A673 (cell line): ENCODE results near the gene TP53BP2. TPM values are rescaled to one million over a fixed set of nuclear protein-coding genes. Genes with fewer than 3 reads are reported as not detected.

Experiments used
- BruUV-seq: library from RNA; stranded (reverse); fragments of 400-500 nt; replicated peaks from 2 replicates; lab custom pipeline; 2021; lab: Mats Ljungman, UMichigan
- CTCF ChIA-PET: fragments of 300-600 bp; sonication (Branson Sonifier 250); formaldehyde crosslinking; loops from one replicate; lab custom pipeline; 2022; ENCODE audit warnings: antibody characterized with exemption; lab: Charles Lee
- POLR2A ChIA-PET: fragments of 300-600 bp; sonication (Branson Sonifier 250); formaldehyde crosslinking; loops from one replicate; lab custom pipeline; 2022; ENCODE audit warnings: antibody characterized with exemption; ENCODE audit not compliant: low non-redundant PET; lab: Charles Lee
- DNase-seq: peaks from one replicate; pipeline ENCODE4 v3.0.0-alpha.2; 2015; ENCODE audit warnings: low spot score
- H3K27ac ChIP-seq: fragments of 200-600 bp; sonication (generic); 2 replicates; pipeline ENCODE4 v1.5.1; 2016; ENCODE audit warnings: mixed run types, low read depth, mild to moderate bottlenecking, mixed read lengths, antibody characterized with exemption, low read length; ENCODE audit not compliant: poor library complexity, severe bottlenecking
- H3K27me3 ChIP-seq: fragments of 200-600 bp; sonication (generic); replicated peaks from 2 replicates; pipeline ENCODE4 v1.6.1; 2017; ENCODE audit warnings: mixed run types, low read depth, mild to moderate bottlenecking, mixed read lengths, antibody characterized with exemption, low read length; ENCODE audit not compliant: insufficient read depth, poor library complexity
- H3K36me3 ChIP-seq: fragments of 200-600 bp; sonication (generic); 2 replicates; pipeline ENCODE4 v1.6.1; 2016; ENCODE audit warnings: mixed run types, mild to moderate bottlenecking, mixed read lengths, antibody characterized with exemption, low read length; ENCODE audit not compliant: insufficient read depth, poor library complexity, severe bottlenecking
- H3K4me1 ChIP-seq: fragments of 200-600 bp; sonication (generic); 2 replicates; pipeline ENCODE4 v1.6.1; 2017; ENCODE audit warnings: mixed run types, mild to moderate bottlenecking, mixed read lengths, antibody characterized with exemption, low read length; ENCODE audit not compliant: insufficient read depth, poor library complexity, severe bottlenecking
- H3K4me3 ChIP-seq: fragments of 200-600 bp; sonication (generic); 2 replicates; pipeline ENCODE4 v1.5.1; 2016; ENCODE audit warnings: low read depth, mixed run types, mild to moderate bottlenecking, mixed read lengths, low read length; ENCODE audit not compliant: poor library complexity, severe bottlenecking
- H3K9me3 ChIP-seq: fragments of 200-600 bp; sonication (generic); 2 replicates; pipeline ENCODE4 v1.6.1; 2016; ENCODE audit warnings: mixed run types, low read depth, mild to moderate bottlenecking, mixed read lengths, antibody characterized with exemption, low read length; ENCODE audit not compliant: poor library complexity, severe bottlenecking
- EZH2 ChIP-seq: fragments of 200-600 bp; sonication (generic); IDR thresholded peaks from 2 replicates; pipeline ENCODE4 v1.6.1; 2017; ENCODE audit warnings: borderline replicate concordance, low read depth, mild to moderate bottlenecking, mixed read lengths, antibody characterized with exemption, low read length; ENCODE audit not compliant: poor library complexity, severe bottlenecking
- intact Hi-C: fragments of 100-400 bp; cut with micrococcal nuclease; formaldehyde crosslinking; loops from one replicate; pipeline ENCODE4 v1.10.0; 2022; ENCODE audit not compliant: unreplicated experiment
- total RNA-seq: library from RNA; stranded (reverse); gene quantifications from 2 replicates; pipeline ENCODE4 v1.2.3, GENCODE V29; 2021
- TF ChIP-seq, protein P1 (sequence below): fragments of 300-800, 200-600 bp; sonication (generic); conservative IDR thresholded peaks from 2 replicates; pipeline ENCODE4 v1.5.1; 2017; ENCODE audit warnings: low read depth, mild to moderate bottlenecking, antibody characterized with exemption, low read length, moderate library complexity, mixed read lengths

Gene TP53BP2
- total RNA-seq, 1 experiment from 2014 or later = 93.3 TPM

DNA sequence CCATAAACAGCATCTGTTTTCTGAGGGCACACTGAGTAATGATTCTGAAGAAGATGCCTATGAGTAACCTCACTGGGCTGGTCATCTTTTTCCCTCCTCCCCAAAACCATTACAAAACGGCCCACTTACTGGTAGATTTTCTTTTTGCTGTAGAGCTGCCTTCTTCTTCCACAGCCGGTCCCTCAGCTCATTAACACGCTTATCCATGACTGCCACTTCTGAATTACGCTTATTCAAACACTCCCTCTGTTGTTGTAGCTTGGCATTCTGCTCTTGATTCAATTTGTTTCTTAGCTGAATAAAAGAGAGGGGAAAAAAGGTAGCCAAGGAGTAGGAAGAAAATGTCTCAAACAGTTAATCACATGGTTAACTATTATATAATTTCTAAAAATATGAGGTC, 43.1 kb downstream of the TP53BP2 start:
- Histone ChIP-seq H3K36me3 (peaks cover 88% of the 10 kb centered on the region), H3K27ac (no peak overlapping the region), H3K4me1 (no peaks in the 10 kb centered on the region), H3K27me3 (no peaks in the 10 kb centered on the region), H3K9me3 (no peaks in the 10 kb centered on the region), H3K4me3 (no peak overlapping the region)
- intact Hi-C loops = no loop called here
- BruUV-seq = no TSS peak
- DNase-seq = no peak
- ChIA-PET POLR2A (no interaction called here), CTCF (no interaction called here)
- no peak for TF ChIP-seq EZH2
- TF ChIP-seq, protein P1, sequence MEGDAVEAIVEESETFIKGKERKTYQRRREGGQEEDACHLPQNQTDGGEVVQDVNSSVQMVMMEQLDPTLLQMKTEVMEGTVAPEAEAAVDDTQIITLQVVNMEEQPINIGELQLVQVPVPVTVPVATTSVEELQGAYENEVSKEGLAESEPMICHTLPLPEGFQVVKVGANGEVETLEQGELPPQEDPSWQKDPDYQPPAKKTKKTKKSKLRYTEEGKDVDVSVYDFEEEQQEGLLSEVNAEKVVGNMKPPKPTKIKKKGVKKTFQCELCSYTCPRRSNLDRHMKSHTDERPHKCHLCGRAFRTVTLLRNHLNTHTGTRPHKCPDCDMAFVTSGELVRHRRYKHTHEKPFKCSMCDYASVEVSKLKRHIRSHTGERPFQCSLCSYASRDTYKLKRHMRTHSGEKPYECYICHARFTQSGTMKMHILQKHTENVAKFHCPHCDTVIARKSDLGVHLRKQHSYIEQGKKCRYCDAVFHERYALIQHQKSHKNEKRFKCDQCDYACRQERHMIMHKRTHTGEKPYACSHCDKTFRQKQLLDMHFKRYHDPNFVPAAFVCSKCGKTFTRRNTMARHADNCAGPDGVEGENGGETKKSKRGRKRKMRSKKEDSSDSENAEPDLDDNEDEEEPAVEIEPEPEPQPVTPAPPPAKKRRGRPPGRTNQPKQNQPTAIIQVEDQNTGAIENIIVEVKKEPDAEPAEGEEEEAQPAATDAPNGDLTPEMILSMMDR = no peak

- DNase-seq = no peak
- CTCF ChIA-PET = no interaction called here
- H3K4me1 ChIP-seq = no peaks in the 10 kb centered on the region
- peaks cover 86% of the 10 kb centered on the region for H3K36me3 ChIP-seq
- TF ChIP-seq EZH2 = no peak
- TF ChIP-seq, protein P1 = no peak
- BruUV-seq = no TSS peak
- no peak overlapping the region for H3K27ac ChIP-seq
- H3K27me3 ChIP-seq = no peaks in the 10 kb centered on the region
- POLR2A ChIA-PET = no interaction called here
- H3K9me3 ChIP-seq = no peaks in the 10 kb centered on the region
- no peak overlapping the region for H3K4me3 ChIP-seq
- intact Hi-C loops = no loop called here
Measured at GRCh38 chr1:223802032-223802431, 43.7 kb downstream of the TP53BP2 start.

GRCh38 chr1:223796210-223796609, 49.5 kb downstream of the TP53BP2 start:
- TSS peak; percentile 43 for BruUV-seq
- Histone ChIP-seq H3K9me3 (no peaks in the 10 kb centered on the region), H3K27me3 (no peaks in the 10 kb centered on the region), H3K27ac (no peak overlapping the region), H3K36me3 (peaks cover 85% of the 10 kb centered on the region), H3K4me1 (no peaks in the 10 kb centered on the region), H3K4me3 (no peak overlapping the region)
- intact Hi-C loops = no loop called here
- DNase-seq = no peak
- no peak for TF ChIP-seq EZH2
- TF ChIP-seq, protein P1 = no peak
- ChIA-PET POLR2A (no interaction called here), CTCF (no interaction called here)
